ENCODE measurements around the gene MAP4. TPM values are rescaled to one million over a fixed set of nuclear protein-coding genes. Genes with fewer than 3 reads are reported as not detected.

Gene MAP4
- polyA plus RNA-seq, 1 donor from 2014 or later, result 186 TPM

- H3K36me3 ChIP-seq (ENCODE audit: insufficient read depth, low read length), result no peaks in the 10 kb centered on the region
- no peak overlapping the region for H3K27ac ChIP-seq (ENCODE audit: low read length)
Measured at GRCh38 chr3:47885168-47885567, 131.0 kb downstream of the MAP4 start.

DNA sequence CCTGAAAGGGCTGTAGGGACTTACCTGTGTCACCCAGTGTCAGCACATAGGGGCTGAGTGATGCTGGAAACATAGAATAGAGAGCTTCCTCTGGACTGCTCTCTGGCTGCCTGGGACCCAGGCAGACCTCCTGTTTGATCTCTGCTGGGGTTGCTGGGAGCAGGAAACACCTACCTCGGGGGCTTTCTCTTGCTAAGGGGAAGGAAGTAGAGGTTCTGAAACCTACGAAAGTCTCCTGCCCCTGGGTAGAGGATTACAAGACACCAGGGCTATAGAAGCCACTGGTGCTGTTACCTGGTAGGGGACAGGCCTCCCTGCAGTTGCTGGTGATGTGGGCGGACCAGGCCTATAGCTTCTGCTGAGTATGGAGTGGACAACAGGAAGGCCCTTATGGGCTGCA, 131.6 kb downstream of the MAP4 start:
- H3K4me3 ChIP-seq (ENCODE audit: low read length), result no peak overlapping the region
- H3F3A ChIP-seq (ENCODE audit: insufficient read depth, low read length, poor library complexity, severe bottlenecking), result no peaks in the 10 kb centered on the region
- TF ChIP-seq MXI1 (conservative IDR thresholded peaks at IDR 0.05; ENCODE audit: poor library complexity, severe bottlenecking) (no peak), TAF1 (IDR thresholded peaks at IDR 0.05; ENCODE audit: low read depth) (no peak), EZH2 (IDR thresholded peaks at IDR 0.05; ENCODE audit: borderline replicate concordance, insufficient read depth, low read length, poor library complexity, severe bottlenecking) (no peak), SMC3 (conservative IDR thresholded peaks at IDR 0.05; ENCODE audit: poor library complexity) (no peak), RAD21 (conservative IDR thresholded peaks at IDR 0.05) (no peak), POLR2AphosphoS5 (IDR thresholded peaks at IDR 0.05) (no peak), EP300 (conservative IDR thresholded peaks at IDR 0.05; ENCODE audit: poor library complexity, severe bottlenecking) (no peak)
- TF ChIP-seq, protein P1, sequence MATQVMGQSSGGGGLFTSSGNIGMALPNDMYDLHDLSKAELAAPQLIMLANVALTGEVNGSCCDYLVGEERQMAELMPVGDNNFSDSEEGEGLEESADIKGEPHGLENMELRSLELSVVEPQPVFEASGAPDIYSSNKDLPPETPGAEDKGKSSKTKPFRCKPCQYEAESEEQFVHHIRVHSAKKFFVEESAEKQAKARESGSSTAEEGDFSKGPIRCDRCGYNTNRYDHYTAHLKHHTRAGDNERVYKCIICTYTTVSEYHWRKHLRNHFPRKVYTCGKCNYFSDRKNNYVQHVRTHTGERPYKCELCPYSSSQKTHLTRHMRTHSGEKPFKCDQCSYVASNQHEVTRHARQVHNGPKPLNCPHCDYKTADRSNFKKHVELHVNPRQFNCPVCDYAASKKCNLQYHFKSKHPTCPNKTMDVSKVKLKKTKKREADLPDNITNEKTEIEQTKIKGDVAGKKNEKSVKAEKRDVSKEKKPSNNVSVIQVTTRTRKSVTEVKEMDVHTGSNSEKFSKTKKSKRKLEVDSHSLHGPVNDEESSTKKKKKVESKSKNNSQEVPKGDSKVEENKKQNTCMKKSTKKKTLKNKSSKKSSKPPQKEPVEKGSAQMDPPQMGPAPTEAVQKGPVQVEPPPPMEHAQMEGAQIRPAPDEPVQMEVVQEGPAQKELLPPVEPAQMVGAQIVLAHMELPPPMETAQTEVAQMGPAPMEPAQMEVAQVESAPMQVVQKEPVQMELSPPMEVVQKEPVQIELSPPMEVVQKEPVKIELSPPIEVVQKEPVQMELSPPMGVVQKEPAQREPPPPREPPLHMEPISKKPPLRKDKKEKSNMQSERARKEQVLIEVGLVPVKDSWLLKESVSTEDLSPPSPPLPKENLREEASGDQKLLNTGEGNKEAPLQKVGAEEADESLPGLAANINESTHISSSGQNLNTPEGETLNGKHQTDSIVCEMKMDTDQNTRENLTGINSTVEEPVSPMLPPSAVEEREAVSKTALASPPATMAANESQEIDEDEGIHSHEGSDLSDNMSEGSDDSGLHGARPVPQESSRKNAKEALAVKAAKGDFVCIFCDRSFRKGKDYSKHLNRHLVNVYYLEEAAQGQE (IDR thresholded peaks at IDR 0.05; ENCODE audit: borderline replicate concordance), result no peak
- no peaks in the 10 kb centered on the region for H3K9me3 ChIP-seq (ENCODE audit: low read length)
- H3K9ac ChIP-seq (ENCODE audit: low read length), result no peak overlapping the region
- peaks cover 25% of the 10 kb centered on the region for H3K79me2 ChIP-seq (replicated peaks; ENCODE audit: insufficient read depth, low read length)
- H3K27me3 ChIP-seq (ENCODE audit: insufficient read depth, low read depth, low read length), result no peaks in the 10 kb centered on the region
- no peaks in the 10 kb centered on the region for H3K36me3 ChIP-seq (ENCODE audit: insufficient read depth, low read length)
- no peaks in the 10 kb centered on the region for H3K9me2 ChIP-seq (ENCODE audit: insufficient read depth, low read length)
- no peak overlapping the region for H2AFZ ChIP-seq (ENCODE audit: low read depth, low read length)
- H4K20me1 ChIP-seq (ENCODE audit: insufficient read depth), result no peaks in the 10 kb centered on the region
- no peak overlapping the region for H3K27ac ChIP-seq (ENCODE audit: low read length)
- no peak overlapping the region for H3K4me2 ChIP-seq (ENCODE audit: low read length)

More at GRCh38 chr3:47885168-47885567, 131.0 kb downstream of the MAP4 start:
- peaks cover 31% of the 10 kb centered on the region for H3K79me2 ChIP-seq (replicated peaks; ENCODE audit: insufficient read depth, low read length)
- no peak overlapping the region for H3K4me2 ChIP-seq (ENCODE audit: low read length)
- no peak overlapping the region for H2AFZ ChIP-seq (ENCODE audit: low read depth, low read length)
- no peaks in the 10 kb centered on the region for H3K9me3 ChIP-seq (ENCODE audit: low read length)
- H3K4me3 ChIP-seq (ENCODE audit: low read length), result no peak overlapping the region
- TF ChIP-seq RAD21 (conservative IDR thresholded peaks at IDR 0.05) (no peak), SMC3 (conservative IDR thresholded peaks at IDR 0.05; ENCODE audit: poor library complexity) (no peak), TAF1 (IDR thresholded peaks at IDR 0.05; ENCODE audit: low read depth) (no peak)
- TF ChIP-seq, protein P1 (IDR thresholded peaks at IDR 0.05; ENCODE audit: borderline replicate concordance), result no peak
- no peaks in the 10 kb centered on the region for H3K27me3 ChIP-seq (ENCODE audit: insufficient read depth, low read depth, low read length)
- H3F3A ChIP-seq (ENCODE audit: insufficient read depth, low read length, poor library complexity, severe bottlenecking), result no peaks in the 10 kb centered on the region
- H3K9ac ChIP-seq (ENCODE audit: low read length), result no peak overlapping the region
- H4K20me1 ChIP-seq (ENCODE audit: insufficient read depth), result no peaks in the 10 kb centered on the region
- H3K9me2 ChIP-seq (ENCODE audit: insufficient read depth, low read length), result no peaks in the 10 kb centered on the region
